Measurements from ENCODE around the gene SPRY2. TPM values are rescaled to one million over a fixed set of nuclear protein-coding genes. Genes with fewer than 3 reads are reported as not detected.

SPRY2 gene
- total and polyA plus RNA-seq, 2 of the 13 experiments (the other 11 are each of a cell fraction or from before 2014, with no cell fraction given) = 7.4 to 25.1 TPM

DNA sequence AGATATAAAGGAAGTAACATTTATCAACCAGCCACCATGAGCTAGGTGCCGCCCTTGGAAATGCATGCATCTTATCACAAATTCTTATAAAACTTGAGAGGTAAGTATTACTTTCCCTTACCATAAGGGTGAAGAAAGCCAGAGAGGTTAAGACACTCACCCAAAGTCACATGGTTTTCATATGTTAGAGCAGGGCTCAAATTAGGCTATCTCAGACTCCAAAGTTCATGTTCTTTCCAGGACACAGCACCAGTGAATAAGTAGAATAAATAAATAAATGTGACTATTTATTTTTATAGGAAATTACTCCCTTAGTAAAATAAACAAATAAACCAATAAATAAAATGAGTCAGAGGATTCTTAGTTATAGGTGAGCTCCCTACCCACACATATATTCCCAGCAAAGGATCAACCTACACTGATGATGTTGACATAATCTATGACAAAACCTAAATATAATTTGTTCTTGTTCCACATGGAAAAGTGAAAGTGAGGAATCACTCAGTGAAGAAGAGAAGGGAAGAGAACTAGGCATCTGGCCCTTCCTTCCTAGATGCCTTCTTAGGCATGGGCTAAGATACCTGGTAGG lies 27.2 kb downstream of the SPRY2 start:
- Histone ChIP-seq H3K79me2 (ENCODE audit: insufficient read depth, low read length) (no peaks in the 10 kb centered on the region), H3K36me3 (replicated peaks in 1 of 2; ENCODE audit: control insufficient read depth in 1 of 2, insufficient read depth in 2 of 2, low read length in 2 of 2) (no peaks in the 10 kb centered on the region), H2AFZ (ENCODE audit: low read length) (no peak overlapping the region), H3K27me3 (ENCODE audit: control insufficient read depth in 1 of 2, insufficient read depth in 2 of 2, low read length in 2 of 2) (no peaks in the 10 kb centered on the region; a peak in 1 of 5 replicates), H3K9me3 (ENCODE audit: low read length) (no peaks in the 10 kb centered on the region), H4K20me1 (ENCODE audit: insufficient read depth, low read length) (no peaks in the 10 kb centered on the region), H3K4me1 (ENCODE audit: insufficient read depth, low read length) (no peaks in the 10 kb centered on the region), H3K27ac (ENCODE audit: extremely low read length, insufficient read depth, low read length) (no peak overlapping the region), H3K9ac (ENCODE audit: insufficient read depth, low read depth, low read length) (no peak overlapping the region), H3K4me2 (ENCODE audit: low read depth, low read length) (no peak overlapping the region), H3K4me3 (replicated peaks in 1 of 3; ENCODE audit: insufficient read depth in 1 of 3, low read depth in 2 of 3, low read length in 3 of 3) (no peak overlapping the region)
- ChIA-PET CTCF (ENCODE audit: low intra/inter-chr PET ratio, low total read pairs) (no interaction called here), POLR2A (no interaction called here)
- ATAC-seq = no peak
- in situ Hi-C loops (cut with HindIII; ENCODE audit: extremely low pct_ligation_motif_present, low pct_unique_long_range_greater_than_20kb) (no loop called here), intact Hi-C loops (cut with micrococcal nuclease; ENCODE audit: unreplicated experiment) (no loop called here)
- TF ChIP-seq MIXL1 (CRISPR knock-in tag; IDR thresholded peaks at IDR 0.05) = no peak
- no peak for FAIRE-seq
- DNase-seq (ENCODE audit: low spot score) = no peak
- BruUV-seq (replicated peaks) = no TSS peak
- 86% methylated on average over 1 of the region's 1 CpG for WGBS (ENCODE audit: low lambda C conversion rate)

DNA sequence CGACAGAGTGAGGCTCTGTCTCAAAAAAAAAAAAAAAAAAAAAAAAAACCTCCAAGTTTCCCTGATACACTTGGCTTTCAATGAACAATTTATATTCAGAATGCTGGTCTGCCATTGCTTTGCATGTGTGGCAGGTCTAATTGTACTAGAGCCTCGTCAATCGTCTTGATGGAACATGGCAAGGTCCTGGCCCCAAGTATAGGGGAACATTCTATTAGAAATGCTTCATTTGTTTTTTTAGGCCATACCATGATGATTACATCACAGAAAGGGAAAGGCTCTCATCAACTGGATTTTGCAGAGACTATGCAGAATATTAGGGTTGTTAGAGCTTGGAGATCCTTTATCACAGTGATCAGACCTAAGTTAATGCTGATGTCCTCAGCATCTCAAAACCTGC lies 28.0 kb downstream of the SPRY2 start:
- ChIA-PET CTCF (ENCODE audit: low intra/inter-chr PET ratio, low total read pairs) (no interaction called here), POLR2A (no interaction called here)
- Histone ChIP-seq H3K4me2 (ENCODE audit: low read depth, low read length) (no peak overlapping the region), H3K9me3 (ENCODE audit: low read length) (no peaks in the 10 kb centered on the region), H4K20me1 (ENCODE audit: insufficient read depth, low read length) (no peaks in the 10 kb centered on the region), H2AFZ (ENCODE audit: low read length) (no peak overlapping the region), H3K9ac (ENCODE audit: insufficient read depth, low read depth, low read length) (no peak overlapping the region), H3K27ac (ENCODE audit: extremely low read length, insufficient read depth, low read length) (no peak overlapping the region), H3K79me2 (ENCODE audit: insufficient read depth, low read length) (no peaks in the 10 kb centered on the region), H3K27me3 (ENCODE audit: control insufficient read depth in 1 of 2, insufficient read depth in 2 of 2, low read length in 2 of 2) (no peaks in the 10 kb centered on the region; a peak in 1 of 5 replicates), H3K4me1 (ENCODE audit: insufficient read depth, low read length) (no peaks in the 10 kb centered on the region), H3K4me3 (replicated peaks in 1 of 3; ENCODE audit: insufficient read depth in 1 of 3, low read depth in 2 of 3, low read length in 3 of 3) (no peak overlapping the region), H3K36me3 (replicated peaks in 1 of 2; ENCODE audit: control insufficient read depth in 1 of 2, insufficient read depth in 2 of 2, low read length in 2 of 2) (no peaks in the 10 kb centered on the region)
- in situ Hi-C loops (cut with HindIII; ENCODE audit: extremely low pct_ligation_motif_present, low pct_unique_long_range_greater_than_20kb) = no loop called here
- WGBS (ENCODE audit: low lambda C conversion rate) = 47% methylated on average over 3 of the region's 3 CpGs
- ATAC-seq (no peak), DNase-seq (ENCODE audit: low spot score) (no peak), FAIRE-seq (no peak)
- intact Hi-C loops (cut with micrococcal nuclease; ENCODE audit: unreplicated experiment) = no loop called here
- TF ChIP-seq TOE1 (CRISPR knock-in tag; IDR thresholded peaks at IDR 0.05) (no peak), IKZF4 (CRISPR knock-in tag; IDR thresholded peaks at IDR 0.05; ENCODE audit: borderline replicate concordance, low read depth, not compliant biosample characterization) (no peak), ZFYVE20 (CRISPR knock-in tag; IDR thresholded peaks at IDR 0.05; ENCODE audit: borderline replicate concordance, low read depth) (no peak), FOXC1 (CRISPR knock-in tag; IDR thresholded peaks at IDR 0.05; ENCODE audit: borderline replicate concordance) (no peak)
- TF ChIP-seq, protein P1, sequence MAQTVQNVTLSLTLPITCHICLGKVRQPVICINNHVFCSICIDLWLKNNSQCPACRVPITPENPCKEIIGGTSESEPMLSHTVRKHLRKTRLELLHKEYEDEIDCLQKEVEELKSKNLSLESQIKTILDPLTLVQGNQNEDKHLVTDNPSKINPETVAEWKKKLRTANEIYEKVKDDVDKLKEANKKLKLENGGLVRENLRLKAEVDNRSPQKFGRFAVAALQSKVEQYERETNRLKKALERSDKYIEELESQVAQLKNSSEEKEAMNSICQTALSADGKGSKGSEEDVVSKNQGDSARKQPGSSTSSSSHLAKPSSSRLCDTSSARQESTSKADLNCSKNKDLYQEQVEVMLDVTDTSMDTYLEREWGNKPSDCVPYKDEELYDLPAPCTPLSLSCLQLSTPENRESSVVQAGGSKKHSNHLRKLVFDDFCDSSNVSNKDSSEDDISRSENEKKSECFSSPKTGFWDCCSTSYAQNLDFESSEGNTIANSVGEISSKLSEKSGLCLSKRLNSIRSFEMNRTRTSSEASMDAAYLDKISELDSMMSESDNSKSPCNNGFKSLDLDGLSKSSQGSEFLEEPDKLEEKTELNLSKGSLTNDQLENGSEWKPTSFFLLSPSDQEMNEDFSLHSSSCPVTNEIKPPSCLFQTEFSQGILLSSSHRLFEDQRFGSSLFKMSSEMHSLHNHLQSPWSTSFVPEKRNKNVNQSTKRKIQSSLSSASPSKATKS (CRISPR knock-in tag; IDR thresholded peaks at IDR 0.05) = no peak
- TF ChIP-seq, protein P2, sequence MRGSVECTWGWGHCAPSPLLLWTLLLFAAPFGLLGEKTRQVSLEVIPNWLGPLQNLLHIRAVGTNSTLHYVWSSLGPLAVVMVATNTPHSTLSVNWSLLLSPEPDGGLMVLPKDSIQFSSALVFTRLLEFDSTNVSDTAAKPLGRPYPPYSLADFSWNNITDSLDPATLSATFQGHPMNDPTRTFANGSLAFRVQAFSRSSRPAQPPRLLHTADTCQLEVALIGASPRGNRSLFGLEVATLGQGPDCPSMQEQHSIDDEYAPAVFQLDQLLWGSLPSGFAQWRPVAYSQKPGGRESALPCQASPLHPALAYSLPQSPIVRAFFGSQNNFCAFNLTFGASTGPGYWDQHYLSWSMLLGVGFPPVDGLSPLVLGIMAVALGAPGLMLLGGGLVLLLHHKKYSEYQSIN (CRISPR knock-in tag; IDR thresholded peaks at IDR 0.05; ENCODE audit: borderline replicate concordance) = no peak
- TF ChIP-seq, protein P3, sequence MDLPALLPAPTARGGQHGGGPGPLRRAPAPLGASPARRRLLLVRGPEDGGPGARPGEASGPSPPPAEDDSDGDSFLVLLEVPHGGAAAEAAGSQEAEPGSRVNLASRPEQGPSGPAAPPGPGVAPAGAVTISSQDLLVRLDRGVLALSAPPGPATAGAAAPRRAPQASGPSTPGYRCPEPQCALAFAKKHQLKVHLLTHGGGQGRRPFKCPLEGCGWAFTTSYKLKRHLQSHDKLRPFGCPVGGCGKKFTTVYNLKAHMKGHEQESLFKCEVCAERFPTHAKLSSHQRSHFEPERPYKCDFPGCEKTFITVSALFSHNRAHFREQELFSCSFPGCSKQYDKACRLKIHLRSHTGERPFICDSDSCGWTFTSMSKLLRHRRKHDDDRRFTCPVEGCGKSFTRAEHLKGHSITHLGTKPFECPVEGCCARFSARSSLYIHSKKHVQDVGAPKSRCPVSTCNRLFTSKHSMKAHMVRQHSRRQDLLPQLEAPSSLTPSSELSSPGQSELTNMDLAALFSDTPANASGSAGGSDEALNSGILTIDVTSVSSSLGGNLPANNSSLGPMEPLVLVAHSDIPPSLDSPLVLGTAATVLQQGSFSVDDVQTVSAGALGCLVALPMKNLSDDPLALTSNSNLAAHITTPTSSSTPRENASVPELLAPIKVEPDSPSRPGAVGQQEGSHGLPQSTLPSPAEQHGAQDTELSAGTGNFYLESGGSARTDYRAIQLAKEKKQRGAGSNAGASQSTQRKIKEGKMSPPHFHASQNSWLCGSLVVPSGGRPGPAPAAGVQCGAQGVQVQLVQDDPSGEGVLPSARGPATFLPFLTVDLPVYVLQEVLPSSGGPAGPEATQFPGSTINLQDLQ (CRISPR knock-in tag; IDR thresholded peaks at IDR 0.05) = no peak
- BruUV-seq (replicated peaks) = no TSS peak

Data from HepG2 (cell line).